Endothelial cell of umbilical vein (primary cell): ENCODE results near the gene RGS7. TPM values are rescaled to one million over a fixed set of nuclear protein-coding genes. Genes with fewer than 3 reads are reported as not detected.

Experiments used
- BruUV-seq: library from RNA; stranded (reverse); fragments of 400-500 nt; replicated peaks from 2 replicates; lab custom pipeline; 2021; lab: Mats Ljungman, UMichigan
- CTCF ChIA-PET: fragments of 300-600, 350-600 bp; sonication (Branson Sonifier 250); formaldehyde crosslinking; loops from one replicate; lab custom pipeline; 2021; ENCODE audit warnings: antibody characterized with exemption, inconsistent platforms; lab: Charles Lee
- POLR2A ChIA-PET: fragments of 300-600, 350-600 bp; sonication (Branson Sonifier 250); formaldehyde crosslinking; loops from one replicate; lab custom pipeline; 2021; ENCODE audit warnings: antibody characterized with exemption, inconsistent platforms; lab: Charles Lee
- DNase-seq: peaks from one replicate; pipeline ENCODE4 v3.0.0-alpha.2; 2011; ENCODE audit warnings: low read depth, low spot score
- FAIRE-seq: peaks from 2 replicates; lab custom pipeline; 2011; peaks lifted over from hg19 to GRCh38; lab: Jason Lieb, UNC
- H2AFZ ChIP-seq: 2 replicates; pipeline ENCODE4 v1.6.0; 2012; ENCODE audit warnings: low read depth, low read length, control low read depth, inconsistent platforms
- H3K27ac ChIP-seq: 2 replicates; pipeline ENCODE4 v1.5.1; 2011; ENCODE audit warnings: low read depth, mild to moderate bottlenecking, control low read depth, low read length, moderate library complexity; ENCODE audit not compliant: insufficient read depth
- H3K27me3 ChIP-seq, 2 experiments: 2 replicates each; pipeline versions ENCODE4 v1.6.0 to v1.6.1; 2011; ENCODE audit warnings: low read length in 2 of 2, mixed read lengths in 1 of 2; ENCODE audit not compliant: control insufficient read depth in 2 of 2, insufficient read depth in 2 of 2
- H3K36me3 ChIP-seq, 2 experiments: 2 replicates in 1 of 2; 3 replicates in 1 of 2; pipeline ENCODE4 v1.5.1; 2011; ENCODE audit warnings: low read length in 2 of 2, mild to moderate bottlenecking in 1 of 2, moderate library complexity in 1 of 2; ENCODE audit not compliant: control insufficient read depth in 2 of 2, insufficient read depth in 2 of 2; ENCODE audit errors: extremely low read depth in 1 of 2
- H3K4me1 ChIP-seq: 3 replicates; pipeline ENCODE4 v1.5.1; 2011; ENCODE audit warnings: mild to moderate bottlenecking, low read length; ENCODE audit not compliant: control insufficient read depth, insufficient read depth; ENCODE audit errors: extremely low read depth
- H3K4me2 ChIP-seq: 2 replicates; pipeline ENCODE4 v1.6.1; 2011; ENCODE audit warnings: low read length, control low read depth, mixed read lengths; ENCODE audit not compliant: insufficient read depth
- H3K4me3 ChIP-seq, 3 experiments: fragments of 200-600 bp in 1 of 3; sonication (generic), shearing (Covaris generic) in 1 of 3; replicated peaks in 1 of 3; 2 replicates each; pipeline ENCODE4 v1.5.1; 2011 to 2016; ENCODE audit warnings: control low read depth in 3 of 3, low read length in 3 of 3, mild to moderate bottlenecking in 2 of 3, inconsistent platforms in 1 of 3, low read depth in 1 of 3, moderate library complexity in 1 of 3; ENCODE audit not compliant: insufficient read depth in 1 of 3
- H3K79me2 ChIP-seq: 2 replicates; pipeline ENCODE4 v1.6.0; 2012; ENCODE audit warnings: low read length, inconsistent platforms; ENCODE audit not compliant: control insufficient read depth, insufficient read depth
- H3K9ac ChIP-seq: replicated peaks from 2 replicates; pipeline ENCODE3; 2011; ENCODE audit warnings: low read length, control low read depth; ENCODE audit not compliant: insufficient read depth; ENCODE audit errors: extremely low read depth
- H3K9me1 ChIP-seq: replicated peaks from 3 replicates; pipeline ENCODE4 v1.6.0; 2011; ENCODE audit warnings: mild to moderate bottlenecking, low read length; ENCODE audit not compliant: control insufficient read depth, insufficient read depth; ENCODE audit errors: extremely low read depth
- H3K9me3 ChIP-seq: replicated peaks from 2 replicates; pipeline ENCODE4 v1.5.1; 2012; ENCODE audit warnings: low read length, inconsistent platforms; ENCODE audit not compliant: control insufficient read depth, insufficient read depth
- H4K20me1 ChIP-seq: replicated peaks from 2 replicates; pipeline ENCODE3; 2011; ENCODE audit warnings: mild to moderate bottlenecking, low read length; ENCODE audit not compliant: control insufficient read depth, insufficient read depth; ENCODE audit errors: extremely low read depth
- CTCF ChIP-seq, 2 donors: IDR thresholded peaks; 1 replicate in 1 of 2; 2 replicates in 1 of 2; pipeline ENCODE4 v1.5.1; 2011; ENCODE audit warnings: low read length in 2 of 2, mild to moderate bottlenecking in 2 of 2, moderate library complexity in 2 of 2, control low read depth in 1 of 2, inconsistent platforms in 1 of 2, low read depth in 1 of 2; ENCODE audit not compliant: insufficient read depth in 1 of 2; ENCODE audit errors: extremely low read depth in 1 of 2
- EZH2 ChIP-seq: IDR thresholded peaks from 2 replicates; pipeline ENCODE4 v1.6.1; 2012; ENCODE audit warnings: borderline replicate concordance, low read depth, mild to moderate bottlenecking, moderate library complexity, low read length, inconsistent platforms; ENCODE audit not compliant: severe bottlenecking
- FOS ChIP-seq: IDR thresholded peaks from 2 replicates; pipeline ENCODE4 v1.6.1; 2011; ENCODE audit warnings: mild to moderate bottlenecking, low read length, moderate library complexity, borderline replicate concordance; ENCODE audit not compliant: insufficient read depth
- GATA2 ChIP-seq: IDR thresholded peaks from 2 replicates; pipeline ENCODE4 v1.7.0; 2011; ENCODE audit warnings: low read depth, mild to moderate bottlenecking, moderate library complexity, mixed read lengths, low read length; ENCODE audit not compliant: insufficient read length, insufficient read depth
- JUN ChIP-seq: IDR thresholded peaks from 2 replicates; pipeline ENCODE4 v1.6.1; 2011; ENCODE audit warnings: borderline replicate concordance, low read depth; ENCODE audit not compliant: insufficient read length, insufficient read depth
- MAX ChIP-seq: IDR thresholded peaks from 2 replicates; pipeline ENCODE4 v1.6.1; 2011; ENCODE audit not compliant: insufficient read depth, insufficient read length
- MYC ChIP-seq: IDR thresholded peaks from one replicate; pipeline ENCODE4 v1.6.1; 2011; ENCODE audit warnings: mild to moderate bottlenecking, low read depth, low read length
- POLR2A ChIP-seq: IDR thresholded peaks from 2 replicates; pipeline ENCODE4 v1.6.1; 2012; ENCODE audit warnings: low read depth, mild to moderate bottlenecking, control low read depth, low read length
- POLR2AphosphoS5 ChIP-seq: IDR thresholded peaks from 2 replicates; pipeline ENCODE4 v1.6.1; 2012; ENCODE audit warnings: low read depth, mild to moderate bottlenecking, control low read depth, low read length, moderate library complexity; ENCODE audit not compliant: insufficient read depth
- dilution Hi-C: fragments of 300-500 bp; cut with MboI; formaldehyde crosslinking; loops from one replicate; pipeline ENCODE4 v1.15.0; 2019; ENCODE audit warnings: low sequenced_read_pairs; ENCODE audit not compliant: extremely low pct_ligation_motif_present
- intact Hi-C: fragments of 100-400 bp; cut with micrococcal nuclease; formaldehyde crosslinking; loops from one replicate; pipeline ENCODE4 v1.10.0; 2022
- polyA plus RNA-seq, 4 experiments: library from polyadenylated mRNA; depleted of rRNA in 3 of 4; stranded (reverse) in 3 of 4; unstranded in 1 of 4; fragments of >200 nt; gene quantifications; 2 replicates each; pipeline versions ENCODE4 v1.2.1 to v1.2.3, GENCODE V29; 2011 to 2012; ENCODE audit warnings: missing spikeins in 1 of 4
- total RNA-seq: library from RNA; stranded (reverse); gene quantifications from 2 replicates; pipeline ENCODE4 v1.2.3, GENCODE V29; 2021

The RGS7 gene
- total and polyA plus RNA-seq, 2 donors (not counting 3 experiments of a cell fraction or from before 2014, with no cell fraction given): 0.43 to 0.44 TPM

GRCh38 chr1:241177660-241178059 is 179.3 kb downstream of the RGS7 start:
- Histone ChIP-seq H3K36me3 (no peaks in the 10 kb centered on the region), H4K20me1 (no peaks in the 10 kb centered on the region), H3K4me1 (no peaks in the 10 kb centered on the region), H3K27ac (no peak overlapping the region), H3K27me3 (no peaks in the 10 kb centered on the region), H3K4me3 (no peak overlapping the region), H3K79me2 (no peaks in the 10 kb centered on the region), H2AFZ (no peak overlapping the region), H3K9me3 (no peaks in the 10 kb centered on the region), H3K9ac (no peak overlapping the region), H3K9me1 (no peaks in the 10 kb centered on the region), H3K4me2 (no peak overlapping the region)
- ChIA-PET CTCF (no interaction called here), POLR2A (no interaction called here)
- no TSS peak for BruUV-seq
- FAIRE-seq: no peak
- dilution Hi-C loops: no loop called here
- intact Hi-C loops: no loop called here
- no peak for TF ChIP-seq MAX
- no peak for TF ChIP-seq CTCF (IDR thresholded peaks at IDR 0.05; ENCODE audit: extremely low read depth in 1 of 2, insufficient read depth in 1 of 2, low read depth in 1 of 2, low read length in 2 of 2)
- no peak for TF ChIP-seq POLR2AphosphoS5
- TF ChIP-seq POLR2A: no peak
- TF ChIP-seq FOS: no peak
- no peak for TF ChIP-seq JUN
- TF ChIP-seq GATA2: no peak
- no peak for TF ChIP-seq EZH2
- no peak for TF ChIP-seq MYC
- DNase-seq: no peak
